ENCODE data around the gene AP2A2. TPM values are rescaled to one million over a fixed set of nuclear protein-coding genes. Genes with fewer than 3 reads are reported as not detected.

AP2A2 gene
- total RNA-seq, 1 donor from 2014 or later = 78.1 TPM

DNA sequence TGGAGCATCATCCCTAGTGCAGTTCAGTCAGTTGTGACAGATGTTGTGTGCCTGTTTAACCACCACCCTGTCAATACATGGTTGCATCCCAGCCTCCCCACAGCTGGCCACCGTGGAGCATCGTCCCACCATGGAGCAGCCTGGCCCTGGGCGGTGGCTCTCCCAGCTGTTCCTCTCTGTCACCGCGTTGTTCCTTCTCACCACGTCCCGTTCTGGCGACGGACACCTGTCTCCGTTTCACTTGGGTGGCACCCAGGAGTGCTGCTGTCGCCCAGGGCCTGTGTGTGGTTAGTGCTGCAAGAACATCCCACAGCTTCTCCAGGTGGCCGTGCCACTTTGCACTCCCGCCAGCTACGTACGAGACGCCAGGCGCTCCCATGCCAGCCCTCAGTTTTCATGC, 84.3 kb downstream of the AP2A2 start:
- H3K4me1 Mint-ChIP-seq = no peaks in the 10 kb centered on the region
- no peaks in the 10 kb centered on the region for H3K9me3 Mint-ChIP-seq
- no peak for DNase-seq (ENCODE audit: low read depth, low spot score)
- H3K27ac Mint-ChIP-seq (ENCODE audit: unreplicated experiment) = no peak overlapping the region
- no peak overlapping the region for H3K4me3 Mint-ChIP-seq
- no peaks in the 10 kb centered on the region for H3K36me3 Mint-ChIP-seq (ENCODE audit: low read depth)
- H3K27me3 Mint-ChIP-seq (ENCODE audit: low read depth) = no peaks in the 10 kb centered on the region
- TF ChIP-seq, protein P1, sequence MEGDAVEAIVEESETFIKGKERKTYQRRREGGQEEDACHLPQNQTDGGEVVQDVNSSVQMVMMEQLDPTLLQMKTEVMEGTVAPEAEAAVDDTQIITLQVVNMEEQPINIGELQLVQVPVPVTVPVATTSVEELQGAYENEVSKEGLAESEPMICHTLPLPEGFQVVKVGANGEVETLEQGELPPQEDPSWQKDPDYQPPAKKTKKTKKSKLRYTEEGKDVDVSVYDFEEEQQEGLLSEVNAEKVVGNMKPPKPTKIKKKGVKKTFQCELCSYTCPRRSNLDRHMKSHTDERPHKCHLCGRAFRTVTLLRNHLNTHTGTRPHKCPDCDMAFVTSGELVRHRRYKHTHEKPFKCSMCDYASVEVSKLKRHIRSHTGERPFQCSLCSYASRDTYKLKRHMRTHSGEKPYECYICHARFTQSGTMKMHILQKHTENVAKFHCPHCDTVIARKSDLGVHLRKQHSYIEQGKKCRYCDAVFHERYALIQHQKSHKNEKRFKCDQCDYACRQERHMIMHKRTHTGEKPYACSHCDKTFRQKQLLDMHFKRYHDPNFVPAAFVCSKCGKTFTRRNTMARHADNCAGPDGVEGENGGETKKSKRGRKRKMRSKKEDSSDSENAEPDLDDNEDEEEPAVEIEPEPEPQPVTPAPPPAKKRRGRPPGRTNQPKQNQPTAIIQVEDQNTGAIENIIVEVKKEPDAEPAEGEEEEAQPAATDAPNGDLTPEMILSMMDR (conservative IDR thresholded peaks at IDR 0.05) = no peak

DNA sequence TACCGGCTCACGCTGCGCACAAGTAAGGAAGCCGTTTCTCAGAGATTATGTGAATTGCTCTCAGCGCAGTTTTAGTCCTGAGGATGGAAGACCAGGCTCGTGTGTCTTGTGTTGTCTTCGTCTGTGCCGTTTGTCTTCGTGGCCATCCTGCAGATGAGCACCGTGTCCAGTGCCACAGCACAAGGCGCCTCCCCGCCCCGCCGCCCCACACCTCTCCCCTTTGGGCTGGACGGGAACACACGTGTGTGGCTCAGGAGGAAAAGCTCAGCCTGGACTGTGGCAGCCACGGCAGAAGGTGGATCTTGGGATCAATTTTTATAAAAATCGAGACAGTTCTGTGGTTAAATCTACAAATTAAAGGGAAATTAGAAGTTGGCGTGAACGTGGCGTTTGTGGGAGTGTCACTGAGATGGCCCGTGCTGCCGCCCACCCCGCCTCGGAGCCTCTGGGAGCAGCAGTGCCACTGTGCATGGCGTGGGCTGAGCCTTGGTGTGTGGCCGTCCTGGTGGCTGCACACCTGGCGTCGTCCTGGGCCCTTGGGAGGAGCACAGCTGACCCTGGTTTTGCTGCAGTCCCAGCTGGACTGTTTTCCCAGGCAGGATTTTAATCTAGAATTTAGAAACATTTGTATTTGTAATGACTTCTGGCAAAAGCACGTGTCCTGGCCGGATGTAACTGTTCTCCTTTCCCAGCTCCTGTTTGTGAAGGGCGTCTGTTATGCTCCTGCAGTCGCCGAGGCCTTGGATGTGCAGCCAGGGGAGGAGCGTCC, 85.1 kb downstream of the AP2A2 start:
- no peak overlapping the region for H3K4me3 Mint-ChIP-seq
- H3K27me3 Mint-ChIP-seq (ENCODE audit: low read depth) = no peaks in the 10 kb centered on the region
- no peak overlapping the region for H3K27ac Mint-ChIP-seq (ENCODE audit: unreplicated experiment)
- H3K9me3 Mint-ChIP-seq = no peaks in the 10 kb centered on the region
- DNase-seq (ENCODE audit: low read depth, low spot score) = no peak
- H3K4me1 Mint-ChIP-seq = no peaks in the 10 kb centered on the region
- no peaks in the 10 kb centered on the region for H3K36me3 Mint-ChIP-seq (ENCODE audit: low read depth)
- TF ChIP-seq, protein P1 (conservative IDR thresholded peaks at IDR 0.05) = no peak

DNA sequence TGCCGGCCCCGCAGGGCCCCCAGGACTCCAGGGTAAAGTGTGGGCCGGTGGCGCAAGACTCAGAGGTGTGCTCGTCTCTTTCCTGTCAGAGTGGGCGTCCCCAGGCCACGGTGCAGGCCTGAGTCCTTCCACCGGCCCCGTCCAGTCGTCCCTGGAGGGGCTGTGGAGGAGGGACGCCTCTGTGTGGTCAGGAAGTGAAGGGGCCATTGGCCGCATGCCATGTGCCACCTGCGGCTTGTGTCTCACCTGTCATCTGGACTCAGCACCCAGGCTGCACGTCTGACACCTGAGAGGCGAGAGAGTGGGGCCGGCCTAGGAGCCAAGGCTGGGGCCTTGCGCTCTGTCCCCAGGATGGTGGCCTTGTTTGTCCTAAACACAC, 85.6 kb downstream of the AP2A2 start:
- H3K4me1 Mint-ChIP-seq = no peaks in the 10 kb centered on the region

DNA sequence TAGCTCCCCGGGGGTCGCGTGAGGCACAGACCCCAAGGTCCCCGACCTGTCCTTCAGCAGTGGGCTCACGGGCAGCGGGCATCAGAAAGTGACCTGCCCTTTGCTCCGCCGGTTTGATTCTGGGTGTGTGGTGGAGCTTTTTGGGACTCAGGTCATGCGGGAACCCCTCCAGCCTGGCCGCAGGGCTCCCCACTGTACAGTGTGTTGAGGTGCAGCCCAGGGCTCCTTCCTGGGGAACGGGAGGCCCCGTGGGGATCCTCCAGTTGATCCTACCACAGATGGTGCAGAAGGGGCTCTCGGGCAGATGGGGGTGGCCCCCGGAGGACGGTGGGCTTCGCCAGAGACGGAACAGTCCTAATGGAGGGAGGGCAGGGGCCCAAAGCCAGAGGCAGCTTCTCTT, 86.6 kb downstream of the AP2A2 start:
- no peak overlapping the region for H3K4me3 Mint-ChIP-seq
- TF ChIP-seq, protein P1 (conservative IDR thresholded peaks at IDR 0.05) = no peak
- no peaks in the 10 kb centered on the region for H3K27me3 Mint-ChIP-seq (ENCODE audit: low read depth)
- H3K9me3 Mint-ChIP-seq = peaks cover 13% of the 10 kb centered on the region
- H3K4me1 Mint-ChIP-seq = no peaks in the 10 kb centered on the region
- no peak overlapping the region for H3K27ac Mint-ChIP-seq (ENCODE audit: unreplicated experiment)
- H3K36me3 Mint-ChIP-seq (ENCODE audit: low read depth) = peaks cover 13% of the 10 kb centered on the region
- no peak for DNase-seq (ENCODE audit: low read depth, low spot score)

More for the DNA sequence above, 85.6 kb downstream of the AP2A2 start:
- Mint-ChIP-seq H3K27ac (ENCODE audit: unreplicated experiment) (peak overlapping the region; percentile 57), H3K9me3 (peaks cover 4% of the 10 kb centered on the region), H3K27me3 (ENCODE audit: low read depth) (no peaks in the 10 kb centered on the region), H3K36me3 (ENCODE audit: low read depth) (peaks cover 3% of the 10 kb centered on the region), H3K4me3 (no peak overlapping the region)
- DNase-seq (ENCODE audit: low read depth, low spot score) = no peak
- TF ChIP-seq, protein P1 (conservative IDR thresholded peaks at IDR 0.05) = no peak

DNA sequence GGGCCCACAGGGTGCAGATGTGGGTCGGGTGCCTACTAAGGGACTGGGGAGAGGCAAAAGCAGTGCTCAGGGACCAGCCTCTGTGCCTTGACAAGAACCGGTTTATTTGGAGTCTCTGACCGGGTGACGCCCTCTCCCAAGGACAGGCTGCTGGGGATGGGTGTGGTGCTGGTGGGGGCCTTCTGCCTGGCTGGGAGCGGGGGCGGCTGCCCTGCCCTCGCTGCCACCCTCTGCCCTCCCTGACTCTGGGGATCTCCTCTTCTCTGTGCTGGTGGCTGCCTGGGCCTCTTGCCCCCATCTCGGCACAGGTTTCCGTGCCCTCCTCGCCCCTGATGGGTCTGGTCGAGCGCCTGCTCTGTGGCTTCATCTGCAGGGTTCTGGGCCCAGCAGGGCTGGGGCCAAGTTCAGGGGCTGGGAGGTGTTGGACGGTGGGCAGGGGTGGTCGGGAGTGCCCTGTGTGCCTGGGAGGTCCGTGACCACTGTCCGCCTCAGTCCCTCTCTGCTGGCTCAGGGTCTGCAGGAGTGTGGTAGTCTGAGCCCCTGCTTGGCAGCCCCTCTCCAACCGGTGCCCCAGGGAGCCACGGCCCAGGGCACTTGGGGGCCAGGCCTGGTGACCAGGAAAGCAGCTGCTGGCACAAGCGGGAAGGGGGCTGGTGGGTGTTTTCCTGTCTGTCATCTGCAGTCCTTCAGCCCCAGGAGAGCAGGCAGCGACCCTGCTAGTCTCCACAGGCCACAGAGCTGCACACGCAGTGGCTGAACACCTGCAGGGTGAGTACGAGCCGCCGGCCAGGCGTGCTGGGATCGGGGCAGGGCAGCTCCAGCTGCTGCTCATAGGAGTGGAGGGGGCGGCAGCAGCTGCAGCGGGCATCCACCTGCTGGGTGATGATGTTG, 87.3 kb downstream of the AP2A2 start:
- Mint-ChIP-seq H3K27ac (ENCODE audit: unreplicated experiment) (no peak overlapping the region), H3K4me3 (no peak overlapping the region), H3K4me1 (no peaks in the 10 kb centered on the region), H3K9me3 (peaks cover 20% of the 10 kb centered on the region), H3K27me3 (ENCODE audit: low read depth) (peaks cover 4% of the 10 kb centered on the region), H3K36me3 (ENCODE audit: low read depth) (peaks cover 20% of the 10 kb centered on the region)
- no peak for DNase-seq (ENCODE audit: low read depth, low spot score)
- TF ChIP-seq, protein P1 (conservative IDR thresholded peaks at IDR 0.05) = no peak
